Ishikawa (cell line): Measurements from ENCODE around the gene RAD54L2.

Experiments used
- CEBPB ChIP-seq: IDR thresholded peaks from 2 replicates; pipeline ENCODE4 v1.6.1; 2012
- CREB1 ChIP-seq: IDR thresholded peaks from 2 replicates; pipeline ENCODE4 v1.6.1; 2012; ENCODE audit warnings: low read depth
- EGR1 ChIP-seq: IDR thresholded peaks from 2 replicates; pipeline ENCODE4 v1.6.1; 2012
- EP300 ChIP-seq: IDR thresholded peaks from 2 replicates; pipeline ENCODE4 v1.6.1; 2012; ENCODE audit warnings: borderline replicate concordance
- FOXM1 ChIP-seq: IDR thresholded peaks from 2 replicates; pipeline ENCODE4 v1.6.1; 2012; ENCODE audit warnings: low read depth, borderline replicate concordance
- NFIC ChIP-seq: IDR thresholded peaks from 2 replicates; pipeline ENCODE4 v1.6.1; 2012
- RAD21 ChIP-seq: IDR thresholded peaks from 2 replicates; pipeline ENCODE4 v1.6.1; 2012; ENCODE audit warnings: low read depth
- TAF1 ChIP-seq: IDR thresholded peaks from 2 replicates; pipeline ENCODE4 v1.6.1; 2012; ENCODE audit warnings: low read depth, mild to moderate bottlenecking
- TCF12 ChIP-seq: IDR thresholded peaks from 2 replicates; pipeline ENCODE4 v1.6.1; 2012; ENCODE audit warnings: low read depth
- TEAD4 ChIP-seq: IDR thresholded peaks from 2 replicates; pipeline ENCODE4 v1.6.1; 2012
- YY1 ChIP-seq: IDR thresholded peaks from 2 replicates; pipeline ENCODE4 v1.6.1; 2012; ENCODE audit warnings: low read depth
- ZBTB7A ChIP-seq: IDR thresholded peaks from 2 replicates; pipeline ENCODE4 v1.6.1; 2012; ENCODE audit warnings: low read depth
- TF ChIP-seq, protein P1 (sequence below): IDR thresholded peaks from 2 replicates; pipeline ENCODE4 v1.6.1; 2012; ENCODE audit warnings: low read depth, mild to moderate bottlenecking
- TF ChIP-seq, protein P2 (sequence below): IDR thresholded peaks from 2 replicates; pipeline ENCODE4 v1.6.1; 2012
- TF ChIP-seq, protein P3 (sequence below): IDR thresholded peaks from 2 replicates; pipeline ENCODE4 v1.6.1; 2012

Gene RAD54L2

DNA sequence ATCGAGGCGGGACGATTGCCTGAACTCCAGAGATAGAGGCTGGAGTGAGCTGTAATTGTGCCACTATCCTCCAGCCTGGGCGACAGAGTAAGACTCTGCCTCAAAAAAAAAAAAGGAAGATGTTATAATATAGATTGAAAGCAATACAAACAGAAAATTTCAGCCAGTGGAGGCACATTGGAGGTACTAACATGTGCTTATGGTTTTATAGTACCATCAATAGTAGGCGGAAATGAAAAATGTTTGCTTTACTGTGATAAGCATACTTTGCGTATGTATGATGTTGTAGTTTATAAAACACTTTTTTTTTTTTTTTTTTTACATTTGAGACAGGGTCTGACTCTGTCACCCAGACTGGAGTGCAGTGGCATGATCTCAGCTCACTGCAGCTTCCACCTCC, 8.8 kb downstream of the RAD54L2 start:
- TF ChIP-seq ZBTB7A (no peak), EP300 (no peak), CREB1 (no peak), YY1 (no peak)
- TF ChIP-seq, protein P1, sequence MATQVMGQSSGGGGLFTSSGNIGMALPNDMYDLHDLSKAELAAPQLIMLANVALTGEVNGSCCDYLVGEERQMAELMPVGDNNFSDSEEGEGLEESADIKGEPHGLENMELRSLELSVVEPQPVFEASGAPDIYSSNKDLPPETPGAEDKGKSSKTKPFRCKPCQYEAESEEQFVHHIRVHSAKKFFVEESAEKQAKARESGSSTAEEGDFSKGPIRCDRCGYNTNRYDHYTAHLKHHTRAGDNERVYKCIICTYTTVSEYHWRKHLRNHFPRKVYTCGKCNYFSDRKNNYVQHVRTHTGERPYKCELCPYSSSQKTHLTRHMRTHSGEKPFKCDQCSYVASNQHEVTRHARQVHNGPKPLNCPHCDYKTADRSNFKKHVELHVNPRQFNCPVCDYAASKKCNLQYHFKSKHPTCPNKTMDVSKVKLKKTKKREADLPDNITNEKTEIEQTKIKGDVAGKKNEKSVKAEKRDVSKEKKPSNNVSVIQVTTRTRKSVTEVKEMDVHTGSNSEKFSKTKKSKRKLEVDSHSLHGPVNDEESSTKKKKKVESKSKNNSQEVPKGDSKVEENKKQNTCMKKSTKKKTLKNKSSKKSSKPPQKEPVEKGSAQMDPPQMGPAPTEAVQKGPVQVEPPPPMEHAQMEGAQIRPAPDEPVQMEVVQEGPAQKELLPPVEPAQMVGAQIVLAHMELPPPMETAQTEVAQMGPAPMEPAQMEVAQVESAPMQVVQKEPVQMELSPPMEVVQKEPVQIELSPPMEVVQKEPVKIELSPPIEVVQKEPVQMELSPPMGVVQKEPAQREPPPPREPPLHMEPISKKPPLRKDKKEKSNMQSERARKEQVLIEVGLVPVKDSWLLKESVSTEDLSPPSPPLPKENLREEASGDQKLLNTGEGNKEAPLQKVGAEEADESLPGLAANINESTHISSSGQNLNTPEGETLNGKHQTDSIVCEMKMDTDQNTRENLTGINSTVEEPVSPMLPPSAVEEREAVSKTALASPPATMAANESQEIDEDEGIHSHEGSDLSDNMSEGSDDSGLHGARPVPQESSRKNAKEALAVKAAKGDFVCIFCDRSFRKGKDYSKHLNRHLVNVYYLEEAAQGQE = no peak

DNA sequence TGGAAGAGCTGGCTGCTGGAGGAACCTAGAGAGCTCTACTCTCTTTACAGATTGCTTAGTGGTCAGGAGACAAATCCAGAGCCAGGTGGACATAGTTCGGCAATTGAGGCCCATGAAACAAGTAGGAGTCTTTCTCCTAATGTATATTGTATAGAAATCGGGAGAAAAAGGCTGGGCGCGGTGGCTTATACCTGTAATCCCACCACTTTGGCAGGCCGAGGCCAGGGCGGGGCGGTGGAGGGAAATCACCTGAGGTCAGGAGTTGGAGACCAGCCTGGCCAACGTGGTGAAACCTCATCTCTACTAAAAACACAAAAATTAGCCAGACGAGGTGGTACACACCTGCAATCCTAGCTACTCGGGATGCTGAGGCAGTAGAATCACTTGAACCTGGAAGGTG, 10.8 kb downstream of the RAD54L2 start:
- TF ChIP-seq ZBTB7A (no peak), RAD21 (no peak), NFIC (no peak), EP300 (no peak), YY1 (no peak), FOXM1 (no peak), EGR1 (no peak), CEBPB (no peak)
- TF ChIP-seq, protein P2, sequence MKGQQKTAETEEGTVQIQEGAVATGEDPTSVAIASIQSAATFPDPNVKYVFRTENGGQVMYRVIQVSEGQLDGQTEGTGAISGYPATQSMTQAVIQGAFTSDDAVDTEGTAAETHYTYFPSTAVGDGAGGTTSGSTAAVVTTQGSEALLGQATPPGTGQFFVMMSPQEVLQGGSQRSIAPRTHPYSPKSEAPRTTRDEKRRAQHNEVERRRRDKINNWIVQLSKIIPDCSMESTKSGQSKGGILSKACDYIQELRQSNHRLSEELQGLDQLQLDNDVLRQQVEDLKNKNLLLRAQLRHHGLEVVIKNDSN = no peak
- TF ChIP-seq, protein P3, sequence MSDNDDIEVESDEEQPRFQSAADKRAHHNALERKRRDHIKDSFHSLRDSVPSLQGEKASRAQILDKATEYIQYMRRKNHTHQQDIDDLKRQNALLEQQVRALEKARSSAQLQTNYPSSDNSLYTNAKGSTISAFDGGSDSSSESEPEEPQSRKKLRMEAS = no peak

DNA sequence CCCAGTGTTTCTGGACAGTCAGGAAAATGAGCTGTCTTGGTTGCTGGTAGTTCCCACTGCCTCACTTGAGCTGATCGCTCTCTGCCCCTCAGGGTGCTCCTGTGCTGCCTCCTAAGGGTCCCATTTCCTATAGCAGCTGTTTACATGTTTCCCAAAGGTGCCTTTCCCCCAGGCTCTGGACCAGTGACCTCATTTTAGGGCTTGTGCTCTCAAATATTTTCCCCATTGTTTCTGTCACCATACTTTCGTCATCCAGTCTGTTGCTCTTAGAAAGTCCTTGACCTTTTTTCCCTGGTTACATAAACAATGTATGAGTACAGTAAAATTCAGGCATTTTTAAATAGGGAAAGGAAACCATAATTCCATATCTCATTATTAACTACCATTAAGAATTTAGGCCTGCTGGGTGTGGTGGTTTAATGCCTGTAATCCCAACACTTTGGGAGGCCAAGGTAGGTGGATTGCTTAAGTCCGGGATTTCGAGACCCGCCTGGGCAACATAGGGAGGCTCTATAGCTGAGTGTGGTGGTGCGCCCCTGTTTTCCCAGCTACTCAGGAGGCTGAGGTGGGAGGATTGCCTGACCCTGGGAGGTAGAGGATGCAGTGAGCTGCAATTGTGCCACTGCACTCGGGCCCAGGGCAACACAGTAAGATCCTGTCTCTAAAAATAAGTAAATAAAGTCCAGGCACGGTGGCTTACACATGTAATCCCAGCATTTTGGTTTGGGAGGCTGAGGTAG, 11.7 kb downstream of the RAD54L2 start:
- no peak for TF ChIP-seq TAF1
- TF ChIP-seq, protein P2 = no peak
- TF ChIP-seq, protein P3 = no peak
- no peak for TF ChIP-seq YY1
- no peak for TF ChIP-seq EGR1
- TF ChIP-seq, protein P1 = no peak

DNA sequence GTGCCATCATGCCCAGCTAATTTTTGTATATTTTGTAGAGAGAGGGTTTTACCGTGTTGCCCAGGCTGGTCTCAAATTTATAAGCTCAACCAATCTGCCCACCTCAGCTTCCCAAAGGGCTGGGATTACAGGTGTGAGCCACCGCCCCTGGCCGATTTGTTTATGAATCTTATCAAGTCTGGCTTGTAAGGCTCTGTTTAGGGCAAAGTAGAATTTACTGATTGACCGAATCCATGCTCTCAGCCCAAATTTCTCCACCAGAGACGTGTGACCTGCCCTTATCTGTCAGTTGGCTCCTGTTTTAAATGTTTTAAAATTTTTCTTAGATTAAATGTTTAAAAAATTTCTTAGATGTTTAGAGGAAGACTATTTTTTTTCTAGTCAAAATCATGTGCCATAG, 19.5 kb downstream of the RAD54L2 start:
- TF ChIP-seq NFIC (no peak), EGR1 (no peak), EP300 (no peak), RAD21 (no peak), FOXM1 (no peak), TAF1 (no peak), CEBPB (no peak), TCF12 (no peak)

DNA sequence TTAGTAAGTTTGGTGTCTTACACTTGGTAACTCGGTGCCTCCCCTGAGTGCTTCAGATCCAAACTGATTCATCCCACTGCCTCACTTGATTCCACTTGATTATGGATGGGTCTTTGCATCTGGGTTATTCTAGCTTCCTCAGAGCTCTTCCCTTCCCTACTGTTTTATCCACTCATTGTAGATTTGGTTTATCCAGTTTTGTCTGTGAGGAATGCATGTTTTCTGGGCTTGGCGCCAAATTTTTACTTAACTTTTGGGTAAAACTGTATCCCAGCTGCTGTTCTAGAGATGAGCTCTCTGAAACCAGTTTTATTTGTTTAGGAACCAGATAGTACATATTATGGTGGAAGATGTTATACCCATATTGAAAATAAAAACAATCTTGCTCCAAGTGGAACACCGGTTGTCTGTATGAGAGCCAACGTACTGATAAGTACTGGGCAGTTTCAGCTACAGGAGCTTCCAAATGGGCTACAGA, 20.9 kb downstream of the RAD54L2 start:
- TF ChIP-seq FOXM1 (no peak), CREB1 (no peak), TAF1 (no peak), ZBTB7A (no peak), TEAD4 (no peak), RAD21 (no peak), EGR1 (no peak), YY1 (no peak), NFIC (no peak)
- TF ChIP-seq, protein P1 = no peak
- TF ChIP-seq, protein P2 = no peak
